ENCODE measurements around the gene APOBEC3A.
"Not testable (repeated sequence)": the region's sequence is repeated elsewhere in the genome, so short reads cannot be mapped to it uniquely, and the experiment has no call there.

The APOBEC3A gene

GRCh38 chr22:38943882-38944281 lies 13.5 kb upstream of the APOBEC3A start:
- no peak for DNase-seq

GRCh38 chr22:38944653-38945052 lies 12.8 kb upstream of the APOBEC3A start:
- no peak for DNase-seq

- not testable (repeated sequence) for DNase-seq
These were observed 11.6 kb upstream of the APOBEC3A start for GRCh38 chr22:38945706-38946338.

- no peak for DNase-seq
These were observed 10.6 kb upstream of the APOBEC3A start for GRCh38 chr22:38946771-38947170.

GRCh38 chr22:38947321-38948140 lies 9.9 kb upstream of the APOBEC3A start:
- no peak for DNase-seq

GRCh38 chr22:38948181-38948940 lies 9.0 kb upstream of the APOBEC3A start:
- DNase-seq, result no peak

- no peak for DNase-seq
These were observed 7.5 kb upstream of the APOBEC3A start for GRCh38 chr22:38949889-38950405.

- no peak for DNase-seq
These were observed 6.7 kb upstream of the APOBEC3A start for GRCh38 chr22:38950527-38951295.

GRCh38 chr22:38951734-38952133 lies 5.7 kb upstream of the APOBEC3A start:
- DNase-seq, result no peak

- DNase-seq, result no peak
These were observed 5.0 kb upstream of the APOBEC3A start for GRCh38 chr22:38952281-38952993.

- no peak for DNase-seq
These were observed 4.3 kb upstream of the APOBEC3A start for GRCh38 chr22:38953091-38953490.

GRCh38 chr22:38953577-38954413 lies 3.6 kb upstream of the APOBEC3A start:
- no peak for DNase-seq

- DNase-seq, result no peak
These were observed 2.9 kb upstream of the APOBEC3A start for GRCh38 chr22:38954414-38955043.

- no peak for DNase-seq
These were observed 2.0 kb upstream of the APOBEC3A start for GRCh38 chr22:38955250-38955905.

- no peak for DNase-seq
These were observed 1.5 kb upstream of the APOBEC3A start for GRCh38 chr22:38955926-38956325.

- no peak for DNase-seq
These were observed 858 bp upstream of the APOBEC3A start for GRCh38 chr22:38956551-38956950.

GRCh38 chr22:38957808-38958650 lies 620 bp downstream of the APOBEC3A start:
- DNase-seq, result no peak

GRCh38 chr22:38958651-38958943 lies 1.2 kb downstream of the APOBEC3A start:
- not testable (repeated sequence) for DNase-seq

- no peak for DNase-seq
These were observed 2.2 kb downstream of the APOBEC3A start for GRCh38 chr22:38959590-38959989.

All from fibroblast of skin of right quadriceps (primary cell).